Measurements from ENCODE around the gene PCDHGB1.

GRCh38 chr5:141398608-141399007 is 48.7 kb downstream of the PCDHGB1 start:
- TF ChIP-seq CTCF (IDR thresholded peaks at IDR 0.05) (no peak), POLR2AphosphoS5 (IDR thresholded peaks at IDR 0.05) (no peak)
